CD4-positive, CD25-positive, alpha-beta regulatory T cell (primary cell): ENCODE results near the gene PSG7. TPM values are rescaled to one million over a fixed set of nuclear protein-coding genes. Genes with fewer than 3 reads are reported as not detected.
"Not testable (repeated sequence)": the region's sequence is repeated elsewhere in the genome, so short reads cannot be mapped to it uniquely, and the experiment has no call there.

Source experiments
- ATAC-seq, 2 donors: fragments of 150-1000 bp; cut with Tn5 transposase; one replicate each; pipeline ENCODE4 v1.10.0; 2021; ENCODE audit warnings: low read depth in 2 of 2, moderate number of reproducible peaks in 2 of 2, moderate library complexity in 1 of 2
- DNase-seq, 3 donors: peaks; one replicate each; pipeline versions ENCODE4 v3.0.0 to v3.0.0-alpha.2; 2012 to 2022; ENCODE audit warnings: mixed read lengths in 1 of 3
- H3K27ac ChIP-seq: one replicate; pipeline ENCODE4 v1.7.0; 2013; ENCODE audit warnings: mild to moderate bottlenecking, low read length; ENCODE audit not compliant: insufficient read depth, poor library complexity, severe bottlenecking
- H3K27me3 ChIP-seq: one replicate; pipeline ENCODE4 v1.7.0; 2013; ENCODE audit warnings: low read length; ENCODE audit not compliant: control insufficient read depth, insufficient read depth
- H3K36me3 ChIP-seq: one replicate; pipeline ENCODE4 v1.7.0; 2013; ENCODE audit warnings: mild to moderate bottlenecking, low read length, moderate library complexity; ENCODE audit not compliant: control insufficient read depth, insufficient read depth
- H3K4me1 ChIP-seq: 2 replicates; pipeline ENCODE4 v1.7.0; 2013; ENCODE audit warnings: mild to moderate bottlenecking, low read length; ENCODE audit not compliant: insufficient read depth, control insufficient read depth, poor library complexity, severe bottlenecking
- H3K4me3 ChIP-seq: one replicate; pipeline ENCODE4 v1.7.0; 2013; ENCODE audit warnings: low read depth, mild to moderate bottlenecking, low read length, moderate library complexity
- H3K9me3 ChIP-seq, 2 experiments: 1 replicate in 1 of 2; 2 replicates in 1 of 2; pipeline ENCODE4 v1.7.0; 2013; ENCODE audit warnings: low read length in 2 of 2, mild to moderate bottlenecking in 1 of 2, moderate library complexity in 1 of 2; ENCODE audit not compliant: control insufficient read depth in 2 of 2
- H3K27ac Mint-ChIP-seq, 3 donors: one replicate each; pipeline ENCODE4 v1.8.0; 2020 to 2022; ENCODE audit warnings: mild to moderate bottlenecking in 3 of 3, mixed read lengths in 3 of 3, moderate library complexity in 2 of 3
- H3K27me3 Mint-ChIP-seq: one replicate; pipeline ENCODE4 v1.8.0; 2022; ENCODE audit warnings: mild to moderate bottlenecking, mixed read lengths
- H3K36me3 Mint-ChIP-seq: one replicate; pipeline ENCODE4 v1.8.0; 2020; ENCODE audit warnings: mixed read lengths
- H3K4me1 Mint-ChIP-seq, 4 donors: one replicate each; pipeline ENCODE4 v1.8.0; 2020 to 2022; ENCODE audit warnings: mixed read lengths in 4 of 4, mild to moderate bottlenecking in 1 of 4
- H3K4me3 Mint-ChIP-seq, 4 donors: one replicate each; pipeline ENCODE4 v1.8.0; 2020 to 2022; ENCODE audit warnings: mild to moderate bottlenecking in 4 of 4, mixed read lengths in 4 of 4, moderate library complexity in 3 of 4
- H3K9me3 Mint-ChIP-seq, 7 donors: one replicate each; pipeline ENCODE4 v1.8.0; 2020 to 2022; ENCODE audit warnings: mixed read lengths in 7 of 7, mild to moderate bottlenecking in 3 of 7, moderate library complexity in 2 of 7
- polyA plus RNA-seq, 4 donors: library from polyadenylated mRNA; unstranded; fragments of 300-500 nt; fragmentation: Illumina TruSeq; gene quantifications; one replicate each; pipeline ENCODE4 v1.2.3, GENCODE V29; 2021
- total RNA-seq: library from RNA; stranded (reverse); gene quantifications from one replicate; pipeline ENCODE4 v1.2.3, GENCODE V29; 2022

The PSG7 gene
- total and polyA plus RNA-seq, 5 donors from 2014 or later, result not detected

DNA sequence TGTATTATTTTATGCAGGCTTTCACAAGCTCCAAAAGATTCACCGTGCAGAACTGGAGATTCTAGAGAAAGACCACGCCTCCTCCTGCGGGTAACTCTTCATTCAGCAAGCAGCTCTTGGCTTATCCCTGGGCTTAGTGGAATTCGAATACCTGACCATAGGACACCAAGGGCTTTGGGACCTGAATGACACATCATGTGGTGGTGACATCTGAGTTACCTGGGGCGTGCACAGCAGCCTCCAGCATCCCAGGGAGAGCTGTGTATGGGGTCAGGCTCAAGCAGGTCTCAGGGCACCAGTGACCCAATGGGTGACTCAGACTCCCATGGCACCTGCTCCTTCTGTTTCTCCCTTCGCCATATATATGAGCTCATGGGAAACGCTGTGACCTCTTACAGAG, 46.6 kb downstream of the PSG7 start:
- not testable (repeated sequence) for H3K36me3 ChIP-seq, H3K27me3 Mint-ChIP-seq, H3K27ac ChIP-seq, H3K4me1 Mint-ChIP-seq, ATAC-seq, H3K4me1 ChIP-seq, H3K4me3 Mint-ChIP-seq, H3K4me3 ChIP-seq, DNase-seq, H3K36me3 Mint-ChIP-seq, H3K27ac Mint-ChIP-seq, H3K27me3 ChIP-seq, H3K9me3 ChIP-seq
- peaks cover 0 to 15% (median 4%) of the 10 kb centered on the region in 7 donors for H3K9me3 Mint-ChIP-seq

GRCh38 chr19:42887876-42888445, 49.0 kb downstream of the PSG7 start:
- H3K36me3 Mint-ChIP-seq, H3K4me1 ChIP-seq, H3K9me3 ChIP-seq, H3K27ac Mint-ChIP-seq, H3K27ac ChIP-seq, DNase-seq, H3K4me3 Mint-ChIP-seq, ATAC-seq, H3K27me3 ChIP-seq, H3K4me1 Mint-ChIP-seq, H3K4me3 ChIP-seq, H3K36me3 ChIP-seq: not testable (repeated sequence)
- Mint-ChIP-seq H3K9me3 (peaks cover 0 to 15% (median 5%) of the 10 kb centered on the region in 7 donors), H3K27me3 (peaks cover 11% of the 10 kb centered on the region)

DNA sequence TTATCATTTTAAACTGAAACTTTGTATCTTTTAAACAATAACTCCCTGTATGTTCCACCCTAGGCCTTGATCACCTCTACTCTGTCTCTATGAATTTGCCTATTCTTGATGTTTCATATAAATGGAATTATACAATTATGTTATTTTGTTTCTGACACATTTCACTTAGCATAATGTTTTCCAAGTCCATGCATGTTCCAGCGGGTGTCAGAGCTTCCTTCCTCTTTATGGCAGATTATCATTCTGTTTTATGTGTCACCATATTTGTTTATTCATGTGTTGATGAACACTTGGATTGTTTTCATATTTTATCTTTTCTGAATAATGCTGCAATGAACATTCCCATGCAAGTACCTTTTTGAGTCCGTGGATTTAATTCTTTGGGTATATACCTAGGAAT, 54.3 kb downstream of the PSG7 start:
- H3K27ac Mint-ChIP-seq, H3K4me1 ChIP-seq, H3K4me1 Mint-ChIP-seq, ATAC-seq, H3K36me3 ChIP-seq, H3K27ac ChIP-seq, H3K4me3 ChIP-seq, H3K9me3 Mint-ChIP-seq, H3K36me3 Mint-ChIP-seq, DNase-seq, H3K4me3 Mint-ChIP-seq, H3K27me3 ChIP-seq, H3K9me3 ChIP-seq: not testable (repeated sequence)
- H3K27me3 Mint-ChIP-seq, result peaks cover 13% of the 10 kb centered on the region

GRCh38 chr19:42882010-42882409, 55.0 kb downstream of the PSG7 start:
- H3K36me3 ChIP-seq, H3K4me3 ChIP-seq, DNase-seq, H3K9me3 Mint-ChIP-seq, H3K4me1 Mint-ChIP-seq, H3K27me3 ChIP-seq, H3K9me3 ChIP-seq, H3K27ac Mint-ChIP-seq, H3K4me3 Mint-ChIP-seq, ATAC-seq, H3K27ac ChIP-seq, H3K4me1 ChIP-seq, H3K36me3 Mint-ChIP-seq: not testable (repeated sequence)
- peaks cover 13% of the 10 kb centered on the region for H3K27me3 Mint-ChIP-seq

DNA sequence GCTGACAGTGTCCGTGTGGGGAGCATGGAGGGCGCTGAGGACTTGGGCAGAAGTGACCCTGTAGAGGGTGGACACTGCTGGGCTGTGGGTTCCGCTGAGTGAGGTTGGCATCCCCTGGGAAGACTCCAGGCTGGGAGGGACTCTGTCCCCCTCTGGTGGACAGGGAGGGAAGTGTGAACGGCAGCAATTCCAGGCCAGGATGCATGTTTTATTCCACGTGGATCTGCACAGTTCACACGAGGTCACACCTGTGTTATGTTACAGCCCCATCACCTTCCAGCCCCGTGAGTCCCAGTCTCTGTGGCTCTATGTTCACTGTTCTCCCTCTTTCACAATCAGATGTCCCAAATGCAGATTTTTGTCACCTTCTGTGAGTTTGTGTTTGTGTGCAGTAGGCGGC, 55.7 kb downstream of the PSG7 start:
- H3K4me1 Mint-ChIP-seq, H3K27ac Mint-ChIP-seq, H3K4me3 Mint-ChIP-seq, H3K4me1 ChIP-seq, H3K4me3 ChIP-seq, ATAC-seq, H3K9me3 ChIP-seq, H3K27me3 ChIP-seq, H3K36me3 Mint-ChIP-seq, DNase-seq, H3K36me3 ChIP-seq, H3K27ac ChIP-seq, H3K9me3 Mint-ChIP-seq: not testable (repeated sequence)
- peaks cover 13% of the 10 kb centered on the region for H3K27me3 Mint-ChIP-seq

GRCh38 chr19:42880621-42881020, 56.4 kb downstream of the PSG7 start:
- ATAC-seq, H3K27ac ChIP-seq, H3K36me3 Mint-ChIP-seq, H3K27ac Mint-ChIP-seq, H3K9me3 Mint-ChIP-seq, H3K36me3 ChIP-seq, H3K27me3 ChIP-seq, DNase-seq, H3K4me3 ChIP-seq, H3K4me1 ChIP-seq, H3K9me3 ChIP-seq, H3K4me1 Mint-ChIP-seq: not testable (repeated sequence)
- Mint-ChIP-seq H3K4me3 (peak overlapping the region in 1 of 4 donors; percentile 78), H3K27me3 (peaks cover 13% of the 10 kb centered on the region)

GRCh38 chr19:42879613-42880012, 57.4 kb downstream of the PSG7 start, which contains the start of gene PSG1:
TSS of gene PSG1 (minus strand) at chr19:42879713. CDS start at chr19:42879581, 132 bp downstream.
- Histone ChIP-seq H3K9me3 (no peaks in the 10 kb centered on the region), H3K4me3 (no peak within 1 kb of the TSS), H3K36me3 (no peaks in the 10 kb centered on the region), H3K27me3 (no peaks in the 10 kb centered on the region), H3K4me1 (no peaks in the 10 kb centered on the region), H3K27ac (no peak within 1 kb of the TSS)
- Mint-ChIP-seq H3K27me3 (peaks cover 13% of the 10 kb centered on the region), H3K4me3 (no peak within 1 kb of the TSS), H3K4me1 (no peaks in the 10 kb centered on the region), H3K9me3 (peaks cover 0 to 2% (median 0%) of the 10 kb centered on the region in 7 donors), H3K36me3 (no peaks in the 10 kb centered on the region), H3K27ac (peak within 1 kb of the TSS in 1 of 3 donors; percentile 10)
- ATAC-seq (no peak), DNase-seq (no peak)

- not testable (repeated sequence) for H3K4me1 Mint-ChIP-seq, H3K4me3 ChIP-seq, H3K27me3 Mint-ChIP-seq, ATAC-seq, H3K4me3 Mint-ChIP-seq, H3K36me3 Mint-ChIP-seq, H3K36me3 ChIP-seq, H3K9me3 Mint-ChIP-seq, H3K4me1 ChIP-seq, DNase-seq, H3K27ac Mint-ChIP-seq, H3K27me3 ChIP-seq, H3K27ac ChIP-seq, H3K9me3 ChIP-seq
Measured at GRCh38 chr19:42876596-42876995, 60.4 kb downstream of the PSG7 start.
